Mucosa of descending colon (tissue), 3 donors: ENCODE measurements around the gene MAGI1. TPM values are rescaled to one million over a fixed set of nuclear protein-coding genes. Genes with fewer than 3 reads are reported as not detected.

Experiments
- ATAC-seq: fragments of 200-7000 bp; cut with Tn5 transposase; one replicate; pipeline ENCODE4 v1.9.1; 2020; ENCODE audit warnings: mild to moderate bottlenecking, moderate library complexity
- DNase-seq, 3 donors: peaks; one replicate each; pipeline ENCODE4 v3.0.0-alpha.2; 2020
- H3K36me3 ChIP-seq: fragments of 200-600 bp; one replicate; pipeline ENCODE4 v1.8.0; 2021; ENCODE audit warnings: low read depth, mild to moderate bottlenecking
- H3K4me1 ChIP-seq: fragments of 200-600 bp; one replicate; pipeline ENCODE4 v1.8.0; 2021; ENCODE audit warnings: low read depth, mild to moderate bottlenecking
- H3K4me3 ChIP-seq: fragments of 200-600 bp; one replicate; pipeline ENCODE4 v1.8.0; 2021; ENCODE audit warnings: mild to moderate bottlenecking
- H3K9me3 ChIP-seq: fragments of 200-600 bp; one replicate; pipeline ENCODE4 v1.8.0; 2021; ENCODE audit warnings: mild to moderate bottlenecking
- intact Hi-C, 2 donors: fragments of 100-400 bp; cut with DNase I in 1 of 2; cut with micrococcal nuclease in 1 of 2; formaldehyde crosslinking; loops; one replicate each; pipeline versions ENCODE4 v1.11.0 to v1.11.1; 2022; cut with DNase I, micrococcal nuclease
- total RNA-seq, 3 donors: library from RNA; stranded (reverse); fragmentation: NEBNext Ultra II Directional in 2 of 3; extraction: Animal tissue kit (Norgen Biotek cat#: 25700) in 2 of 3; gene quantifications; one replicate each; pipeline versions ENCODE4 v1.2.1 to v1.2.4, GENCODE V29; 2021 to 2023
- TF ChIP-seq, protein P1 (sequence below): fragments of 200-600 bp; IDR thresholded peaks from one replicate; pipeline ENCODE4 v1.8.0; 2022; ENCODE audit warnings: antibody characterized with exemption, mild to moderate bottlenecking
- donor health status: DM: no; HTN: no; CAD: no; lungs with moderate emphysema.
- donor health status: DM: no; HTN: no; CAD: no.
- donor health status: DM: no; HTN: yes; CAD: no.

Gene MAGI1
- total RNA-seq, 3 donors from 2014 or later, result 41.9 to 59.6 (median 45.6) TPM

- DNase-seq (no peak), ATAC-seq (no peak)
- Histone ChIP-seq H3K4me1 (no peaks in the 10 kb centered on the region), H3K4me3 (no peak overlapping the region), H3K36me3 (no peaks in the 10 kb centered on the region), H3K9me3 (no peaks in the 10 kb centered on the region)
- intact Hi-C loops, result no loop called here
- TF ChIP-seq, protein P1, sequence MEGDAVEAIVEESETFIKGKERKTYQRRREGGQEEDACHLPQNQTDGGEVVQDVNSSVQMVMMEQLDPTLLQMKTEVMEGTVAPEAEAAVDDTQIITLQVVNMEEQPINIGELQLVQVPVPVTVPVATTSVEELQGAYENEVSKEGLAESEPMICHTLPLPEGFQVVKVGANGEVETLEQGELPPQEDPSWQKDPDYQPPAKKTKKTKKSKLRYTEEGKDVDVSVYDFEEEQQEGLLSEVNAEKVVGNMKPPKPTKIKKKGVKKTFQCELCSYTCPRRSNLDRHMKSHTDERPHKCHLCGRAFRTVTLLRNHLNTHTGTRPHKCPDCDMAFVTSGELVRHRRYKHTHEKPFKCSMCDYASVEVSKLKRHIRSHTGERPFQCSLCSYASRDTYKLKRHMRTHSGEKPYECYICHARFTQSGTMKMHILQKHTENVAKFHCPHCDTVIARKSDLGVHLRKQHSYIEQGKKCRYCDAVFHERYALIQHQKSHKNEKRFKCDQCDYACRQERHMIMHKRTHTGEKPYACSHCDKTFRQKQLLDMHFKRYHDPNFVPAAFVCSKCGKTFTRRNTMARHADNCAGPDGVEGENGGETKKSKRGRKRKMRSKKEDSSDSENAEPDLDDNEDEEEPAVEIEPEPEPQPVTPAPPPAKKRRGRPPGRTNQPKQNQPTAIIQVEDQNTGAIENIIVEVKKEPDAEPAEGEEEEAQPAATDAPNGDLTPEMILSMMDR, result no peak
Observed at GRCh38 chr3:65376426-65376825, 662.3 kb downstream of the MAGI1 start.

- intact Hi-C loops, result no loop called here
- TF ChIP-seq, protein P1, result no peak
- DNase-seq (no peak), ATAC-seq (peak; percentile 23)
- Histone ChIP-seq H3K4me1 (no peaks in the 10 kb centered on the region), H3K4me3 (no peak overlapping the region), H3K36me3 (no peaks in the 10 kb centered on the region), H3K9me3 (no peaks in the 10 kb centered on the region)
Observed at GRCh38 chr3:65371053-65371452, 667.7 kb downstream of the MAGI1 start.

GRCh38 chr3:65368866-65369265 lies 669.9 kb downstream of the MAGI1 start:
- intact Hi-C loops, result no loop called here
- no peak for ATAC-seq
- no peaks in the 10 kb centered on the region for H3K9me3 ChIP-seq
- no peaks in the 10 kb centered on the region for H3K4me1 ChIP-seq
- TF ChIP-seq, protein P1, result no peak
- no peak overlapping the region for H3K4me3 ChIP-seq
- DNase-seq, result no peak
- H3K36me3 ChIP-seq, result no peaks in the 10 kb centered on the region

- Histone ChIP-seq H3K9me3 (no peaks in the 10 kb centered on the region), H3K36me3 (no peaks in the 10 kb centered on the region), H3K4me1 (no peaks in the 10 kb centered on the region), H3K4me3 (no peak overlapping the region)
- TF ChIP-seq, protein P1, result no peak
- intact Hi-C loops, result no loop called here
- ATAC-seq, result no peak
- no peak for DNase-seq
Observed at GRCh38 chr3:65362688-65363087, 676.0 kb downstream of the MAGI1 start.

- DNase-seq, result no peak
Observed at GRCh38 chr3:65361448-65361847, 677.3 kb downstream of the MAGI1 start.

More at GRCh38 chr3:65361448-65361847, 677.3 kb downstream of the MAGI1 start:
- Histone ChIP-seq H3K9me3 (no peaks in the 10 kb centered on the region), H3K4me3 (no peak overlapping the region), H3K36me3 (no peaks in the 10 kb centered on the region), H3K4me1 (no peaks in the 10 kb centered on the region)
- peak; percentile 38 for ATAC-seq
- intact Hi-C loops, result no loop called here
- TF ChIP-seq, protein P1, result no peak
